Esophagus muscularis mucosa (tissue), 4 donors: ENCODE measurements around the gene SLC27A2. TPM values are rescaled to one million over a fixed set of nuclear protein-coding genes. Genes with fewer than 3 reads are reported as not detected.

Experiments
- DNase-seq: peaks from one replicate; pipeline ENCODE4 v3.0.0-alpha.2; 2017; ENCODE audit errors: extremely low spot score
- H3K27ac ChIP-seq, 4 donors: fragments of 200-600 bp; sonication (generic); replicated peaks in 1 of 4; 1 replicate in 3 of 4; 2 replicates in 1 of 4; pipeline ENCODE4 v1.5.1; 2016 to 2019; ENCODE audit warnings: mild to moderate bottlenecking in 1 of 4
- H3K27me3 ChIP-seq, 4 donors: fragments of 200-600 bp; sonication (generic); one replicate each; pipeline versions ENCODE4 v1.5.1 to v1.6.0; 2016 to 2019
- H3K36me3 ChIP-seq, 4 donors: fragments of 200-600 bp; sonication (generic); one replicate each; pipeline ENCODE4 v1.5.1; 2016 to 2019
- H3K4me1 ChIP-seq, 4 donors: fragments of 200-600 bp; sonication (generic); one replicate each; pipeline ENCODE4 v1.5.1; 2016 to 2019
- H3K4me3 ChIP-seq, 4 donors: fragments of 200-600 bp; sonication (generic); 1 replicate in 2 of 4; 2 replicates in 2 of 4; pipeline ENCODE4 v1.5.1; 2016 to 2019; ENCODE audit warnings: mild to moderate bottlenecking in 4 of 4, moderate library complexity in 1 of 4
- H3K9me3 ChIP-seq, 4 donors: fragments of 200-600 bp; sonication (generic); 1 replicate in 3 of 4; 2 replicates in 1 of 4; pipeline ENCODE4 v1.5.1; 2016 to 2019
- CTCF ChIP-seq, 3 experiments: fragments of 200-600 bp in 2 of 3; fragments of 450-650 bp in 1 of 3; sonication (generic) in 2 of 3; IDR thresholded peaks; one replicate each; pipeline ENCODE4 v1.5.1; 2017 to 2019; ENCODE audit warnings: antibody characterized with exemption in 3 of 3, mild to moderate bottlenecking in 2 of 3, moderate library complexity in 1 of 3
- EP300 ChIP-seq: sonication (generic); formaldehyde crosslinking; IDR thresholded peaks from one replicate; pipeline ENCODE4 v1.6.1; 2017; ENCODE audit warnings: antibody characterized with exemption
- POLR2A ChIP-seq: fragments of 450-650 bp; IDR thresholded peaks from one replicate; pipeline ENCODE4 v1.6.1; 2017; ENCODE audit warnings: antibody characterized with exemption, moderate library complexity, mild to moderate bottlenecking, low read depth
- POLR2AphosphoS5 ChIP-seq, 2 donors: sonication (generic); formaldehyde crosslinking; IDR thresholded peaks; one replicate each; pipeline ENCODE4 v1.6.1; 2017; ENCODE audit warnings: antibody characterized with exemption in 2 of 2
- WGBS: methylation state at CpG from one replicate; pipeline ENCODE4 v1.1.5; 2018; 5-methylcytosine and 5-hydroxymethylcytosine counted together
- intact Hi-C: fragments of 100-400 bp; cut with DNase I; formaldehyde crosslinking; loops from one replicate; pipeline ENCODE4 v1.15.1; 2023
- total RNA-seq, 4 donors: library from RNA; depleted of rRNA; stranded (reverse); fragments of >200 nt; gene quantifications; one replicate each; pipeline versions ENCODE4 v1.1.0 to v1.2.1, GENCODE V29; 2016

Gene SLC27A2
- total RNA-seq, 4 donors from 2014 or later: 0.42 to 1.8 TPM; not detected in 2

GRCh38 chr15:50206020-50206419, 24.0 kb downstream of the SLC27A2 start:
- WGBS: 77% methylated on average over 5 of the region's 5 CpGs
- no peak for TF ChIP-seq POLR2AphosphoS5 (IDR thresholded peaks at IDR 0.05)
- TF ChIP-seq EP300: no peak
- TF ChIP-seq CTCF (IDR thresholded peaks at IDR 0.05): no peak
- no peak for TF ChIP-seq POLR2A
- H3K4me3 ChIP-seq: no peak overlapping the region
- H3K27ac ChIP-seq: no peak overlapping the region
- intact Hi-C loops: no loop called here
- H3K36me3 ChIP-seq: no peaks in the 10 kb centered on the region
- no peak for DNase-seq
- H3K4me1 ChIP-seq: no peaks in the 10 kb centered on the region
- no peaks in the 10 kb centered on the region for H3K9me3 ChIP-seq
- no peaks in the 10 kb centered on the region for H3K27me3 ChIP-seq

GRCh38 chr15:50209809-50210208, 27.8 kb downstream of the SLC27A2 start:
- H3K27me3 ChIP-seq: no peaks in the 10 kb centered on the region
- H3K27ac ChIP-seq: no peak overlapping the region
- no peaks in the 10 kb centered on the region for H3K4me1 ChIP-seq
- H3K9me3 ChIP-seq: peaks cover 0 to 11% (median 0%) of the 10 kb centered on the region in 4 donors
- TF ChIP-seq POLR2AphosphoS5 (IDR thresholded peaks at IDR 0.05) (no peak), CTCF (IDR thresholded peaks at IDR 0.05) (no peak), POLR2A (no peak), EP300 (no peak)
- H3K4me3 ChIP-seq: no peak overlapping the region
- no peaks in the 10 kb centered on the region for H3K36me3 ChIP-seq
- 81% methylated on average over 4 of the region's 4 CpGs for WGBS
- DNase-seq: no peak
- intact Hi-C loops: no loop called here

GRCh38 chr15:50210462-50211157, 28.6 kb downstream of the SLC27A2 start:
- 71% methylated on average over 8 of the region's 8 CpGs for WGBS
- intact Hi-C loops: no loop called here
- Histone ChIP-seq H3K9me3 (peaks cover 0 to 11% (median 0%) of the 10 kb centered on the region in 4 donors), H3K27me3 (no peaks in the 10 kb centered on the region), H3K27ac (no peak overlapping the region), H3K4me3 (no peak overlapping the region), H3K36me3 (no peaks in the 10 kb centered on the region), H3K4me1 (no peaks in the 10 kb centered on the region)
- TF ChIP-seq EP300: no peak
- no peak for TF ChIP-seq POLR2A
- no peak for TF ChIP-seq POLR2AphosphoS5 (IDR thresholded peaks at IDR 0.05)
- TF ChIP-seq CTCF (IDR thresholded peaks at IDR 0.05): no peak
- DNase-seq: no peak

- 54% methylated on average over 1 of the region's 1 CpG for WGBS
- DNase-seq: no peak
- no peaks in the 10 kb centered on the region for H3K27me3 ChIP-seq
- H3K9me3 ChIP-seq: peaks cover 0 to under 1% (median 0%) of the 10 kb centered on the region in 4 donors
- H3K27ac ChIP-seq: no peak overlapping the region
- H3K36me3 ChIP-seq: no peaks in the 10 kb centered on the region
- intact Hi-C loops: no loop called here
- H3K4me1 ChIP-seq: no peaks in the 10 kb centered on the region
- H3K4me3 ChIP-seq: no peak overlapping the region
- TF ChIP-seq EP300 (no peak), POLR2AphosphoS5 (IDR thresholded peaks at IDR 0.05) (no peak)
Measured at GRCh38 chr15:50218291-50218690, 36.3 kb downstream of the SLC27A2 start.

GRCh38 chr15:50218691-50219090, 36.7 kb downstream of the SLC27A2 start:
- H3K4me3 ChIP-seq: no peak overlapping the region
- 66% methylated on average over 1 of the region's 1 CpG for WGBS
- intact Hi-C loops: no loop called here
- no peaks in the 10 kb centered on the region for H3K4me1 ChIP-seq
- H3K36me3 ChIP-seq: no peaks in the 10 kb centered on the region
- H3K9me3 ChIP-seq: no peaks in the 10 kb centered on the region
- TF ChIP-seq CTCF (IDR thresholded peaks at IDR 0.05) (no peak), POLR2A (no peak), EP300 (no peak), POLR2AphosphoS5 (IDR thresholded peaks at IDR 0.05) (no peak)
- H3K27me3 ChIP-seq: no peaks in the 10 kb centered on the region
- DNase-seq: no peak
- H3K27ac ChIP-seq: no peak overlapping the region
